Measurements from ENCODE around the gene ZNRF2. TPM values are rescaled to one million over a fixed set of nuclear protein-coding genes. Genes with fewer than 3 reads are reported as not detected.

ZNRF2 gene
- total and polyA plus RNA-seq, 2 of the 4 experiments (the other 2 are of a cell fraction) = 0.31 to 0.54 TPM

DNA sequence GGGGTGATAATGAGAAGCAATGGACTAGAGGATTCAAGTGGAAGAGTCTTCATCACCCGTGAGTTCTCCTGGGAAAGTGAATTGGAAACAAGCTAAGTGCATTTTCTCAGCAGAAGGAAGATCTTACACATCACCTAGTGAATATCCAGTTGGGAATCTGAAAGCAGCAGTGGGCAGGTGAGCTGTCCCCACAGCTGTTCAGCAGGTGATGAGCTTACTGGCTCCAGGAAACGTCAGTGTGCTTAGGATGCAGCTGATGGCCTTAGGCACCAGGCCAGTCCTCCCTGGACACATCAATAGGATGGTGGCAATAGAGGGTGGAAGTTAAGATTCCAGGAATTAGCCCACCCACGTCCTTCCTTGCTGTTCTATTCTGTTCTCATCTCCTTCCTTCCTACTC, 127.5 kb downstream of the ZNRF2 start:
- POLR2A ChIA-PET (ENCODE audit: unreplicated experiment) = no interaction called here
- peaks cover 2% of the 10 kb centered on the region; the same call in 1 of the 2 replicates for H3K27me3 ChIP-seq (ENCODE audit: control insufficient read depth, insufficient read depth, low read length)
- H4K91ac ChIP-seq (ENCODE audit: insufficient read depth, low read depth, low read length) = no peak overlapping the region
- H2AFZ ChIP-seq (replicated peaks; ENCODE audit: low read length, poor library complexity) = no peak overlapping the region
- no TSS peak for BruUV-seq (replicated peaks)
- H3K4me1 ChIP-seq (ENCODE audit: control insufficient read depth, insufficient read depth, low read length) = no peaks in the 10 kb centered on the region
- no peak for ATAC-seq (ENCODE audit: low read depth)
- H3K4me2 ChIP-seq (ENCODE audit: low read depth, low read length) = no peak overlapping the region
- CTCF ChIA-PET = interaction anchor here (1.6 kb wide), 1 partner anchor 134 kb away, joined by 7 read pairs; no protein-coding TSS in a partner anchor
- no peak overlapping the region for H2AK9ac ChIP-seq (replicated peaks; ENCODE audit: low read depth, low read length, poor library complexity)
- H4K8ac ChIP-seq (ENCODE audit: low read depth in 2 of 2, low read length in 2 of 2) = no peak overlapping the region
- no peak overlapping the region for H3K14ac ChIP-seq (replicated peaks; ENCODE audit: low read depth, low read length)
- H2BK5ac ChIP-seq (ENCODE audit: low read depth, low read length, poor library complexity, severe bottlenecking) = no peak overlapping the region
- no peak overlapping the region for H2AK5ac ChIP-seq (ENCODE audit: low read depth, low read length)
- H3K9ac ChIP-seq (ENCODE audit: low read depth, low read length) = no peak overlapping the region
- no peaks in the 10 kb centered on the region for H4K20me1 ChIP-seq (ENCODE audit: insufficient read depth, low read length)
- no peak overlapping the region for H3K4ac ChIP-seq (ENCODE audit: low read depth, low read length)
- WGBS, 2 experiments (ENCODE audit: extremely low coverage in 2 of 2, insufficient read length in 1 of 2) = no CpG with 5 or more reads among the region's 3 CpGs
- no peaks in the 10 kb centered on the region for H3K9me1 ChIP-seq (ENCODE audit: insufficient read depth, low read length)
- in situ Hi-C loops (cut with MboI; ENCODE audit: low sequenced_read_pairs) = loop anchor here (5.0 kb wide), 2 partner anchors 135 to 245 kb away; no protein-coding TSS in a partner anchor
- no peak overlapping the region for H2BK15ac ChIP-seq (ENCODE audit: low read depth, low read length)
- no peak overlapping the region for H3K56ac ChIP-seq (ENCODE audit: extremely low read depth, insufficient read depth, low read length)
- no peak overlapping the region for H3K27ac ChIP-seq (ENCODE audit: insufficient read depth, low read length)
- no peak overlapping the region for H3K4me3 ChIP-seq (ENCODE audit: insufficient read depth, low read depth, low read length)
- DNase-seq = no peak
- no peak overlapping the region for H2BK120ac ChIP-seq (ENCODE audit: low read depth, low read length)
- no peaks in the 10 kb centered on the region for H3K79me1 ChIP-seq (ENCODE audit: low read depth in 1 of 2, low read length in 2 of 2)
- H3K23ac ChIP-seq (ENCODE audit: low read depth, low read length) = no peak overlapping the region
- H4K5ac ChIP-seq (ENCODE audit: low read depth, low read length) = no peak overlapping the region
- intact Hi-C loops (cut with micrococcal nuclease) = loop anchor here (2.0 kb wide), 4 partner anchors 127 to 663 kb away; partner anchors contain the start of gene ZNRF2
- no peaks in the 10 kb centered on the region for H3K9me3 ChIP-seq (ENCODE audit: control insufficient read depth, insufficient read depth, low read length)
- dilution Hi-C loops (cut with HindIII; ENCODE audit: low sequenced_read_pairs, unreplicated experiment) = no loop called here
- TF ChIP-seq RFX5 (IDR thresholded peaks at IDR 0.05; ENCODE audit: low read depth, low read length) (no peak), RCOR1 (IDR thresholded peaks at IDR 0.05; ENCODE audit: insufficient replicate concordance, low read length) (no peak), RAD21 (IDR thresholded peaks at IDR 0.05; ENCODE audit: low read length) (no peak), FOS (IDR thresholded peaks at IDR 0.05; ENCODE audit: low read depth, low read length) (no peak), BHLHE40 (IDR thresholded peaks at IDR 0.05; ENCODE audit: low read depth, low read length) (no peak), POLR2A (IDR thresholded peaks at IDR 0.05; ENCODE audit: low read depth, low read length) (no peak), CHD1 (IDR thresholded peaks at IDR 0.05; ENCODE audit: low read depth, low read length) (no peak), MXI1 (IDR thresholded peaks at IDR 0.05; ENCODE audit: borderline replicate concordance, low read depth, low read length) (no peak)
- TF ChIP-seq, protein P1, sequence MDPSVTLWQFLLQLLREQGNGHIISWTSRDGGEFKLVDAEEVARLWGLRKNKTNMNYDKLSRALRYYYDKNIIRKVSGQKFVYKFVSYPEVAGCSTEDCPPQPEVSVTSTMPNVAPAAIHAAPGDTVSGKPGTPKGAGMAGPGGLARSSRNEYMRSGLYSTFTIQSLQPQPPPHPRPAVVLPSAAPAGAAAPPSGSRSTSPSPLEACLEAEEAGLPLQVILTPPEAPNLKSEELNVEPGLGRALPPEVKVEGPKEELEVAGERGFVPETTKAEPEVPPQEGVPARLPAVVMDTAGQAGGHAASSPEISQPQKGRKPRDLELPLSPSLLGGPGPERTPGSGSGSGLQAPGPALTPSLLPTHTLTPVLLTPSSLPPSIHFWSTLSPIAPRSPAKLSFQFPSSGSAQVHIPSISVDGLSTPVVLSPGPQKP (IDR thresholded peaks at IDR 0.05; ENCODE audit: borderline replicate concordance, low read depth, low read length) = no peak
- H3K18ac ChIP-seq (ENCODE audit: low read depth, low read length) = no peak overlapping the region
- H2BK20ac ChIP-seq (ENCODE audit: low read depth, low read length) = no peak overlapping the region
- H3K36me3 ChIP-seq (ENCODE audit: control insufficient read depth, insufficient read depth, low read length) = no peaks in the 10 kb centered on the region

Data from IMR-90 (cell line).